GM12878 (cell line): ENCODE measurements around the gene LTBP3. TPM values are rescaled to one million over a fixed set of nuclear protein-coding genes. Genes with fewer than 3 reads are reported as not detected.

ENCODE experiments used
- ATAC-seq: fragments of 200-7000 bp; cut with Tn5 transposase; 3 replicates; pipeline ENCODE4 v1.9.1; 2020; ENCODE audit warnings: mild to moderate bottlenecking, moderate library complexity
- BruUV-seq: library from RNA; stranded (reverse); fragments of 400-500 nt; replicated peaks from 2 replicates; lab custom pipeline; 2021; lab: Mats Ljungman, UMichigan
- CTCF ChIA-PET: fragments of 300-600 bp; sonication (Branson Sonifier 250); formaldehyde crosslinking; extraction: SDS; loops from one replicate; lab custom pipeline; 2021; ENCODE audit warnings: inconsistent platforms; lab: Yijun Ruan, JAX
- POLR2A ChIA-PET: fragments of 350-600 bp; formaldehyde crosslinking; extraction: SDS; loops from one replicate; lab custom pipeline; 2021; ENCODE audit warnings: inconsistent platforms; lab: Charles Lee
- RAD21 ChIA-PET: fragments of 300-600 bp; sonication (Branson Sonifier 250); formaldehyde crosslinking; loops from one replicate; lab custom pipeline; 2023; ENCODE audit warnings: antibody characterized with exemption; ENCODE audit not compliant: unreplicated experiment; lab: Charles Lee
- SMC1A ChIA-PET: fragments of 300-600 bp; sonication (Branson Sonifier 250); formaldehyde crosslinking; loops from one replicate; lab custom pipeline; 2023; ENCODE audit not compliant: unreplicated experiment, uncharacterized antibody; lab: Charles Lee
- DNase-seq: peaks from one replicate; pipeline ENCODE4 v3.0.0-alpha.2; 2011; ENCODE audit warnings: low read depth, low spot score
- FAIRE-seq: peaks from 3 replicates; lab custom pipeline; 2011; peaks lifted over from hg19 to GRCh38; lab: Jason Lieb, UNC
- H2AFZ ChIP-seq: 2 replicates; pipeline ENCODE4 v1.6.0; 2011; ENCODE audit warnings: low read depth, low read length, control low read depth; ENCODE audit not compliant: control insufficient read depth
- H3K27ac ChIP-seq: 2 replicates; pipeline ENCODE4 v1.5.1; 2011; ENCODE audit warnings: control low read depth; ENCODE audit not compliant: control insufficient read depth, insufficient read depth
- H3K27me3 ChIP-seq, 2 experiments: replicated peaks in 1 of 2; 2 replicates each; pipeline versions ENCODE4 v1.6.0 to v1.6.1; 2011; ENCODE audit warnings: low read length in 1 of 2; ENCODE audit not compliant: control insufficient read depth in 2 of 2, insufficient read depth in 2 of 2
- H3K36me3 ChIP-seq, 2 experiments: 2 replicates each; pipeline ENCODE4 v1.5.1; 2011; ENCODE audit warnings: low read length in 1 of 2; ENCODE audit not compliant: control insufficient read depth in 2 of 2, insufficient read depth in 2 of 2
- H3K4me1 ChIP-seq: 2 replicates; pipeline ENCODE4 v1.6.1; 2011; ENCODE audit warnings: mild to moderate bottlenecking, low read length, moderate library complexity, mixed read lengths; ENCODE audit not compliant: control insufficient read depth, insufficient read depth
- H3K4me2 ChIP-seq: 2 replicates; pipeline ENCODE4 v1.6.0; 2011; ENCODE audit warnings: control low read depth; ENCODE audit not compliant: control insufficient read depth, insufficient read depth
- H3K4me3 ChIP-seq: fragments of 200-600 bp; sonication (generic); 2 replicates; pipeline ENCODE4 v1.5.1; 2016
- H3K79me2 ChIP-seq: 2 replicates; pipeline ENCODE4 v1.6.0; 2011; ENCODE audit warnings: low read length; ENCODE audit not compliant: control insufficient read depth, insufficient read depth
- H3K9ac ChIP-seq: 2 replicates; pipeline ENCODE4 v1.8.0; 2011; ENCODE audit warnings: low read length, control low read depth, mixed read lengths; ENCODE audit not compliant: control insufficient read depth, insufficient read depth
- H3K9me3 ChIP-seq: replicated peaks from 3 replicates; pipeline ENCODE4 v1.5.1; 2011; ENCODE audit warnings: mild to moderate bottlenecking, low read length; ENCODE audit not compliant: control insufficient read depth, insufficient read depth
- H4K20me1 ChIP-seq: 2 replicates; pipeline ENCODE4 v1.6.0; 2011; ENCODE audit not compliant: control insufficient read depth, insufficient read depth
- KAT2A ChIP-seq: conservative IDR thresholded peaks from 2 replicates; pipeline ENCODE4 v1.6.1; 2011; ENCODE audit warnings: low read depth, low read length; ENCODE audit not compliant: control insufficient read depth
- SMARCA5 ChIP-seq: fragments of 450-650 bp; IDR thresholded peaks from 2 replicates; pipeline ENCODE4 v1.6.1; 2017; ENCODE audit warnings: mild to moderate bottlenecking
- SP1 ChIP-seq: IDR thresholded peaks from one replicate; pipeline ENCODE4 v1.6.1; 2011; ENCODE audit warnings: low read depth, low read length
- WGBS: methylation state at CpG from one replicate; pipeline ENCODE4 v1.1.6; 2016; ENCODE audit warnings: low lambda C conversion rate; ENCODE audit not compliant: insufficient replicate concordance, insufficient coverage; ENCODE audit errors: missing lambda C conversion rate; 5-methylcytosine and 5-hydroxymethylcytosine counted together
- in situ Hi-C: fragments of 300-500 bp; cut with MboI; formaldehyde crosslinking; loops from 9 replicates; pipeline ENCODE4 v1.14.3; 2018; ENCODE audit warnings: mixed read lengths
- intact Hi-C: fragments of 100-400 bp; cut with micrococcal nuclease; formaldehyde crosslinking; loops from one replicate; pipeline ENCODE4 v1.14.2; 2022; ENCODE audit not compliant: unreplicated experiment
- polyA plus RNA-seq, 11 experiments: library from polyadenylated mRNA; depleted of rRNA in 4 of 11; unstranded in 6 of 11; stranded (reverse) in 5 of 11; fragments of >200 nt; fragmentation: Nextera tagmentation in 4 of 11; fragmentation: Illumina TruSeq in 1 of 11; extraction: Ambion mirVana in 4 of 11; extraction: Trizol in 1 of 11; gene quantifications; 1 replicate in 1 of 11; 2 replicates in 10 of 11; pipeline versions ENCODE4 v1.2.1 to v1.2.3, GENCODE V29; 2011 to 2016; ENCODE audit warnings: inconsistent platforms in 2 of 11, missing spikeins in 2 of 11, low read depth in 1 of 11
- total RNA-seq, 4 experiments: library from RNA; depleted of rRNA in 3 of 4; stranded (reverse); fragments of >200 nt in 3 of 4; fragmentation: Illumina TruSeq in 1 of 4; extraction: Trizol in 1 of 4; gene quantifications; 2 replicates each; pipeline versions ENCODE4 v1.2.1 to v1.2.3, GENCODE V29; 2013 to 2021
- TF ChIP-seq, protein P1 (sequence below): fragments of 450-650 bp; conservative IDR thresholded peaks from 2 replicates; pipeline ENCODE4 v1.6.1; 2017; ENCODE audit warnings: mild to moderate bottlenecking, moderate library complexity

Gene LTBP3
- total and polyA plus RNA-seq, 10 of the 15 experiments (the other 5 are each of a cell fraction or from before 2014, with no cell fraction given): 2.2 to 12.2 (median 6.2) TPM; not detected in 2

DNA sequence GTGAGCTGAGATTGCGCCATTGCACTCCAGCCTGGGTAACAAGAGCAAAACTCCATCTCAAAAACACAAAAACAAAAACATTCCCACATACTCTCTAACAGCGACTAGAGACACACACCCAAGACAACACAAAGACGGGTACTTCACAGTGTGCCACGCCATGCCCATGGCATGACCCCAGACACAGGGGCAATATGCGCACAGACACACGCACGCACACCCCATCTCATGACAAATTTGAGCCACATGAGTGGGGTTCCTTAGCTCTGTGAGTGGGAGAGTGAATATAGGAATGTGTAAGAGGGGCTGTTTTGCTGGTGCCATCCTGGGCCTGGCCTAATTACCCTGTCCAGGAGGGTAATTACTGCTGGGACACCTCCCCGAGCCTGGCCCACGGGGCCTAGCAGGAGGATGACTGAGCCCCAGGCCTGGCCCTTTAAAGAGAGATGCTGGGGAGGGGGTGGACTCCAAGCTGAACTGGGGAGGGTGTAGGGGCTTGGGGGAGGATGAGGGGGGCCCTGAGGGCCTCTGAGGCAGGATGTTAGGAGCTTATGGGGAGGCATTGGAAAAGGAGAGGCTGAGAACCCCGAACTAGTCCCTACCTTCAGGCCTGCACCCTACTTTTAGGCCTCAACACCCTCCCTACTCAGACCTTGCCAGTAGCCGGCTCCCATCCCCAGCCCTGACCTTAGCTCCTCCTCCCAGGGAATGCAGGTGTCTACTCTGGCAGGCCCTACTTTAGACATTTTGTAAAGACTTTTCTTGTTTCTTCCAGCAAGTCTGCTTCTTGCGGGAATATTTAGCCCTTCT, 1.5 kb downstream of the LTBP3 start:
- no peaks in the 10 kb centered on the region for H4K20me1 ChIP-seq
- H3K9ac ChIP-seq: no peak overlapping the region; the same call in 1 of the 2 replicates
- 0 out of 2 replicates have a peak, but pooled peaks cover 2% of the 10 kb centered on the region for H3K4me1 ChIP-seq
- SMC1A ChIA-PET: interaction anchor here (0.6 to 1.1 kb wide), 2 partner anchors 10 to 333 kb away, joined by 3 read pairs; no protein-coding TSS in a partner anchor
- in situ Hi-C loops: no loop called here
- no peaks in the 10 kb centered on the region for H3K9me3 ChIP-seq
- H2AFZ ChIP-seq: no peak overlapping the region
- CTCF ChIA-PET: no interaction called here
- no peak for TF ChIP-seq SMARCA5
- TF ChIP-seq SP1: no peak
- TF ChIP-seq, protein P1, sequence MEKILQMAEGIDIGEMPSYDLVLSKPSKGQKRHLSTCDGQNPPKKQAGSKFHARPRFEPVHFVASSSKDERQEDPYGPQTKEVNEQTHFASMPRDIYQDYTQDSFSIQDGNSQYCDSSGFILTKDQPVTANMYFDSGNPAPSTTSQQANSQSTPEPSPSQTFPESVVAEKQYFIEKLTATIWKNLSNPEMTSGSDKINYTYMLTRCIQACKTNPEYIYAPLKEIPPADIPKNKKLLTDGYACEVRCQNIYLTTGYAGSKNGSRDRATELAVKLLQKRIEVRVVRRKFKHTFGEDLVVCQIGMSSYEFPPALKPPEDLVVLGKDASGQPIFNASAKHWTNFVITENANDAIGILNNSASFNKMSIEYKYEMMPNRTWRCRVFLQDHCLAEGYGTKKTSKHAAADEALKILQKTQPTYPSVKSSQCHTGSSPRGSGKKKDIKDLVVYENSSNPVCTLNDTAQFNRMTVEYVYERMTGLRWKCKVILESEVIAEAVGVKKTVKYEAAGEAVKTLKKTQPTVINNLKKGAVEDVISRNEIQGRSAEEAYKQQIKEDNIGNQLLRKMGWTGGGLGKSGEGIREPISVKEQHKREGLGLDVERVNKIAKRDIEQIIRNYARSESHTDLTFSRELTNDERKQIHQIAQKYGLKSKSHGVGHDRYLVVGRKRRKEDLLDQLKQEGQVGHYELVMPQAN: no peak
- TF ChIP-seq KAT2A: no peak
- H3K36me3 ChIP-seq: no peaks in the 10 kb centered on the region
- H3K79me2 ChIP-seq: no peaks in the 10 kb centered on the region
- intact Hi-C loops: no loop called here
- 80% methylated on average over 12 of the region's 12 CpGs for WGBS
- H3K27me3 ChIP-seq: no peaks in the 10 kb centered on the region; a peak in 2 of 4 replicates
- no peak for DNase-seq
- H3K27ac ChIP-seq: no peak overlapping the region
- BruUV-seq: no TSS peak
- POLR2A ChIA-PET: interaction anchor here (0.9 kb wide), 1 partner anchor 38 kb away, joined by 4 read pairs; no protein-coding TSS in a partner anchor
- H3K4me3 ChIP-seq: no peak overlapping the region
- ATAC-seq: no peak
- H3K4me2 ChIP-seq: no peak overlapping the region
- FAIRE-seq: no peak
- RAD21 ChIA-PET: interaction anchor here (1.1 kb wide), 1 partner anchor 16 kb away, joined by 3 read pairs; no protein-coding TSS in a partner anchor
